Measurements from ENCODE around the gene WIPI1.

Gene WIPI1

GRCh38 chr17:68470961-68471360 is 13.7 kb upstream of the WIPI1 start:
- H3K27ac Mint-ChIP-seq = no peak overlapping the region
- H3K4me3 Mint-ChIP-seq = no peak overlapping the region
- CTCF ChIA-PET = interaction anchor here (0.8 to 1.6 kb wide), 2 partner anchors 9 to 73 kb away, joined by 3 to 6 read pairs; no protein-coding TSS in a partner anchor
- no peak for DNase-seq
- H3K27me3 Mint-ChIP-seq = peaks cover 47% of the 10 kb centered on the region
- peaks cover 2% of the 10 kb centered on the region for H3K4me1 Mint-ChIP-seq
- H3K36me3 Mint-ChIP-seq = no peaks in the 10 kb centered on the region
- H3K9me3 Mint-ChIP-seq = no peaks in the 10 kb centered on the region

- Mint-ChIP-seq H3K4me3 (no peak overlapping the region), H3K27ac (no peak overlapping the region), H3K9me3 (no peaks in the 10 kb centered on the region), H3K36me3 (no peaks in the 10 kb centered on the region), H3K27me3 (peaks cover 42% of the 10 kb centered on the region), H3K4me1 (peaks cover 7% of the 10 kb centered on the region)
- CTCF ChIA-PET = interaction anchor here (0.8 to 14.2 kb wide), 6 partner anchors 20 to 307 kb away, joined by 3 to 192 read pairs (median 3); no protein-coding TSS in a partner anchor
- no peak for DNase-seq
Observed at GRCh38 chr17:68468788-68469187, 11.5 kb upstream of the WIPI1 start.

- no peak for DNase-seq
Observed at GRCh38 chr17:68468334-68468733, 11.0 kb upstream of the WIPI1 start.

GRCh38 chr17:68463211-68464019 is 6.1 kb upstream of the WIPI1 start:
- Mint-ChIP-seq H3K36me3 (no peaks in the 10 kb centered on the region), H3K4me1 (peaks cover 56% of the 10 kb centered on the region), H3K27me3 (peaks cover 12% of the 10 kb centered on the region), H3K4me3 (no peak overlapping the region), H3K9me3 (no peaks in the 10 kb centered on the region), H3K27ac (peak overlapping the region; percentile 96)
- DNase-seq = no peak
- CTCF ChIA-PET = interaction anchor here (0.6 to 14.2 kb wide), 12 partner anchors 9 to 445 kb away, joined by 3 to 192 read pairs (median 4); no protein-coding TSS in a partner anchor

More at GRCh38 chr17:68468334-68468733, 11.0 kb upstream of the WIPI1 start:
- Mint-ChIP-seq H3K27me3 (peaks cover 42% of the 10 kb centered on the region), H3K4me1 (peaks cover 9% of the 10 kb centered on the region), H3K27ac (no peak overlapping the region), H3K36me3 (no peaks in the 10 kb centered on the region), H3K4me3 (no peak overlapping the region), H3K9me3 (no peaks in the 10 kb centered on the region)
- CTCF ChIA-PET = interaction anchor here (0.8 to 14.2 kb wide), 8 partner anchors 20 to 490 kb away, joined by 3 to 192 read pairs (median 3); no protein-coding TSS in a partner anchor

- Mint-ChIP-seq H3K36me3 (no peaks in the 10 kb centered on the region), H3K9me3 (no peaks in the 10 kb centered on the region), H3K4me1 (peaks cover 64% of the 10 kb centered on the region), H3K4me3 (peak overlapping the region; percentile 3), H3K27ac (peak overlapping the region; percentile 96), H3K27me3 (peaks cover 8% of the 10 kb centered on the region)
- peak; percentile 79 for DNase-seq
- CTCF ChIA-PET = interaction anchor here (0.6 to 14.2 kb wide), 18 partner anchors 19 to 504 kb away, joined by 3 to 192 read pairs (median 4); no protein-coding TSS in a partner anchor
Observed at GRCh38 chr17:68462381-68463210, 5.3 kb upstream of the WIPI1 start.

GRCh38 chr17:68461589-68461988 is 4.3 kb upstream of the WIPI1 start:
- no peaks in the 10 kb centered on the region for H3K9me3 Mint-ChIP-seq
- DNase-seq = peak; percentile 58
- H3K4me1 Mint-ChIP-seq = peaks cover 70% of the 10 kb centered on the region
- no peaks in the 10 kb centered on the region for H3K36me3 Mint-ChIP-seq
- CTCF ChIA-PET = interaction anchor here (1.2 to 14.2 kb wide), 12 partner anchors 20 to 499 kb away, joined by 3 to 192 read pairs (median 5); no protein-coding TSS in a partner anchor
- H3K27ac Mint-ChIP-seq = peak overlapping the region; percentile 96
- peak overlapping the region; percentile 32 for H3K4me3 Mint-ChIP-seq
- H3K27me3 Mint-ChIP-seq = peaks cover 4% of the 10 kb centered on the region

- Mint-ChIP-seq H3K9me3 (no peaks in the 10 kb centered on the region), H3K36me3 (peaks cover under 1% of the 10 kb centered on the region), H3K27ac (peak overlapping the region; percentile 96), H3K4me3 (peak overlapping the region; percentile 65), H3K4me1 (peaks cover 74% of the 10 kb centered on the region), H3K27me3 (peaks cover 4% of the 10 kb centered on the region)
- no peak for DNase-seq
- CTCF ChIA-PET = interaction anchor here (0.9 to 14.2 kb wide), 11 partner anchors 22 to 498 kb away, joined by 3 to 192 read pairs (median 4); no protein-coding TSS in a partner anchor
Observed at GRCh38 chr17:68461122-68461539, 3.8 kb upstream of the WIPI1 start.

GRCh38 chr17:68460715-68461114 is 3.4 kb upstream of the WIPI1 start:
- H3K36me3 Mint-ChIP-seq = peaks cover 4% of the 10 kb centered on the region
- DNase-seq = peak; percentile 66
- H3K27me3 Mint-ChIP-seq = peaks cover 4% of the 10 kb centered on the region
- H3K4me3 Mint-ChIP-seq = peak overlapping the region; percentile 65
- H3K9me3 Mint-ChIP-seq = no peaks in the 10 kb centered on the region
- H3K4me1 Mint-ChIP-seq = peaks cover 74% of the 10 kb centered on the region
- CTCF ChIA-PET = interaction anchor here (0.9 to 14.2 kb wide), 9 partner anchors 22 to 498 kb away, joined by 3 to 192 read pairs (median 4); no protein-coding TSS in a partner anchor
- peak overlapping the region; percentile 96 for H3K27ac Mint-ChIP-seq

GRCh38 chr17:68460146-68460545 is 2.9 kb upstream of the WIPI1 start:
- H3K36me3 Mint-ChIP-seq = peaks cover 5% of the 10 kb centered on the region
- H3K9me3 Mint-ChIP-seq = no peaks in the 10 kb centered on the region
- CTCF ChIA-PET = interaction anchor here (0.9 to 14.2 kb wide), 7 partner anchors 22 to 287 kb away, joined by 3 to 192 read pairs (median 4); no protein-coding TSS in a partner anchor
- peak overlapping the region; percentile 65 for H3K4me3 Mint-ChIP-seq
- no peak for DNase-seq
- peaks cover 74% of the 10 kb centered on the region for H3K4me1 Mint-ChIP-seq
- H3K27ac Mint-ChIP-seq = peak overlapping the region; percentile 96
- peaks cover 4% of the 10 kb centered on the region for H3K27me3 Mint-ChIP-seq

- Mint-ChIP-seq H3K27ac (peak overlapping the region; percentile 77), H3K9me3 (no peaks in the 10 kb centered on the region), H3K4me1 (peaks cover 79% of the 10 kb centered on the region), H3K4me3 (peak overlapping the region; percentile 1), H3K27me3 (peaks cover 4% of the 10 kb centered on the region), H3K36me3 (peaks cover 9% of the 10 kb centered on the region)
- CTCF ChIA-PET = interaction anchor here (0.6 to 14.2 kb wide), 5 partner anchors 21 to 287 kb away, joined by 3 to 192 read pairs (median 3); no protein-coding TSS in a partner anchor
- no peak for DNase-seq
Observed at GRCh38 chr17:68459037-68459639, 1.8 kb upstream of the WIPI1 start.

GRCh38 chr17:68458260-68459036 is 1.2 kb upstream of the WIPI1 start:
- Mint-ChIP-seq H3K9me3 (no peaks in the 10 kb centered on the region), H3K36me3 (peaks cover 15% of the 10 kb centered on the region), H3K27ac (peak overlapping the region; percentile 86), H3K4me1 (peaks cover 84% of the 10 kb centered on the region), H3K4me3 (peak overlapping the region; percentile 77), H3K27me3 (peaks cover 4% of the 10 kb centered on the region)
- no peak for DNase-seq
- CTCF ChIA-PET = interaction anchor here (0.6 to 14.2 kb wide), 8 partner anchors 7 to 490 kb away, joined by 3 to 192 read pairs (median 3); no protein-coding TSS in a partner anchor

GRCh38 chr17:68457539-68458259 is 403 bp upstream of the WIPI1 start:
- Mint-ChIP-seq H3K36me3 (peaks cover 19% of the 10 kb centered on the region), H3K4me1 (peaks cover 81% of the 10 kb centered on the region), H3K9me3 (no peaks in the 10 kb centered on the region), H3K27me3 (peaks cover 4% of the 10 kb centered on the region), H3K4me3 (peak overlapping the region; percentile 77), H3K27ac (peak overlapping the region; percentile 86)
- CTCF ChIA-PET = interaction anchor here (0.6 to 14.2 kb wide), 9 partner anchors 8 to 489 kb away, joined by 3 to 192 read pairs (median 3); no protein-coding TSS in a partner anchor
- DNase-seq = peak; percentile 98
